Mucosa of rectum (tissue), 2 donors: ENCODE results near the gene MSH5.
A peak's percentile ranks its signal among the peaks of the same experiment; 100 is the strongest.

Experiments used
- H3K27ac ChIP-seq, 2 donors: one replicate each; pipeline ENCODE4 v1.7.0; 2013; ENCODE audit warnings: inconsistent platforms in 2 of 2, low read depth in 2 of 2, low read length in 2 of 2
- H3K27me3 ChIP-seq, 2 donors: one replicate each; pipeline ENCODE4 v1.7.0; 2013; ENCODE audit warnings: low read length in 2 of 2; ENCODE audit not compliant: control insufficient read depth in 2 of 2, insufficient read depth in 2 of 2
- H3K36me3 ChIP-seq, 2 donors: one replicate each; pipeline ENCODE4 v1.7.0; 2013; ENCODE audit warnings: low read length in 2 of 2; ENCODE audit not compliant: control insufficient read depth in 2 of 2, insufficient read depth in 2 of 2
- H3K4me1 ChIP-seq, 2 donors: one replicate each; pipeline ENCODE4 v1.7.0; 2013; ENCODE audit warnings: low read length in 2 of 2, mild to moderate bottlenecking in 1 of 2; ENCODE audit not compliant: control insufficient read depth in 2 of 2, insufficient read depth in 2 of 2
- H3K4me3 ChIP-seq, 2 donors: one replicate each; pipeline ENCODE4 v1.7.0; 2013; ENCODE audit warnings: low read length in 2 of 2
- H3K9ac ChIP-seq, 2 donors: one replicate each; pipeline ENCODE4 v1.7.0; 2013; ENCODE audit warnings: low read length in 2 of 2, low read depth in 1 of 2, mild to moderate bottlenecking in 1 of 2
- H3K9me3 ChIP-seq, 2 donors: one replicate each; pipeline ENCODE4 v1.7.0; 2013; ENCODE audit warnings: low read length in 2 of 2; ENCODE audit not compliant: control insufficient read depth in 2 of 2
- donor health status: healthy.
- donor health status: Normal muscosa, but diverticular disease.

The MSH5 gene

DNA sequence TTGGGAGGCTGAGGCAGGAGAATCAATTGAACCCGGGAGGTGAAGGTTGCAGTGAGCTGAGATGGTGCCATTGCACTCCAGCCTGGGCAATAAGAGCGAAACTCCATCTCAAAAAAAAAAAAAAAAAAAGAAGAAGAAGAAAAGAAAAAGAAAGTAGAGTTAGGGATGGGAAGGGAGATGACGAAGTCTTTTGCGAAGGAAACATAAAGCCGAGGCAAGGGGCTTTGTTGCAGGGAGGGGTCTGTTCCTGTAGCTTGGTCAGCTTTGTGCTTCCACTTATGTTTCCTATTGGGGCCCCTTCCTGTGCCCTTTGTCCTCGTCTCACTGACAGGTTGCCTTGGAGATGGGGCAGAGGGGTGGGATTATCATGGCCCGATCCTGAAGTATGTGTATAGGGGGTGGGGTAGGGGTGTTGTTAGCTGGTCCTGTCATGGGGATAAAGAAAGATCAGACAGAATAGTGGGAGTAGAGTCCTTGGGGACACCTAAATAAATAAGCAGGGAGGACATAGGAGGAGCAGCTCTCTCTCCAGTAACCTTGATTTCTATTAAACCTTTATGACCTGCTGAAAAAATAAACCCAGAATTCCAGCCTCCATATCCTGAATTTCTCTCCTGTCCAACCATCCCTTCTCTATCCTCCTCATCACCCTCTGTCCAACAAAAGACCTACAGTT is 2.4 kb upstream of the MSH5 start:
- no peaks in the 10 kb centered on the region for H3K9me3 ChIP-seq
- no peaks in the 10 kb centered on the region for H3K27me3 ChIP-seq
- H3K27ac ChIP-seq, result peak overlapping the region; percentile 96 to 97
- H3K4me3 ChIP-seq, result peak overlapping the region; percentile 2 to 87
- H3K4me1 ChIP-seq, result peaks cover 44 to 46% of the 10 kb centered on the region in 2 donors
- peak overlapping the region; percentile 54 to 72 for H3K9ac ChIP-seq
- peaks cover 16 to 23% of the 10 kb centered on the region in 2 donors for H3K36me3 ChIP-seq

DNA sequence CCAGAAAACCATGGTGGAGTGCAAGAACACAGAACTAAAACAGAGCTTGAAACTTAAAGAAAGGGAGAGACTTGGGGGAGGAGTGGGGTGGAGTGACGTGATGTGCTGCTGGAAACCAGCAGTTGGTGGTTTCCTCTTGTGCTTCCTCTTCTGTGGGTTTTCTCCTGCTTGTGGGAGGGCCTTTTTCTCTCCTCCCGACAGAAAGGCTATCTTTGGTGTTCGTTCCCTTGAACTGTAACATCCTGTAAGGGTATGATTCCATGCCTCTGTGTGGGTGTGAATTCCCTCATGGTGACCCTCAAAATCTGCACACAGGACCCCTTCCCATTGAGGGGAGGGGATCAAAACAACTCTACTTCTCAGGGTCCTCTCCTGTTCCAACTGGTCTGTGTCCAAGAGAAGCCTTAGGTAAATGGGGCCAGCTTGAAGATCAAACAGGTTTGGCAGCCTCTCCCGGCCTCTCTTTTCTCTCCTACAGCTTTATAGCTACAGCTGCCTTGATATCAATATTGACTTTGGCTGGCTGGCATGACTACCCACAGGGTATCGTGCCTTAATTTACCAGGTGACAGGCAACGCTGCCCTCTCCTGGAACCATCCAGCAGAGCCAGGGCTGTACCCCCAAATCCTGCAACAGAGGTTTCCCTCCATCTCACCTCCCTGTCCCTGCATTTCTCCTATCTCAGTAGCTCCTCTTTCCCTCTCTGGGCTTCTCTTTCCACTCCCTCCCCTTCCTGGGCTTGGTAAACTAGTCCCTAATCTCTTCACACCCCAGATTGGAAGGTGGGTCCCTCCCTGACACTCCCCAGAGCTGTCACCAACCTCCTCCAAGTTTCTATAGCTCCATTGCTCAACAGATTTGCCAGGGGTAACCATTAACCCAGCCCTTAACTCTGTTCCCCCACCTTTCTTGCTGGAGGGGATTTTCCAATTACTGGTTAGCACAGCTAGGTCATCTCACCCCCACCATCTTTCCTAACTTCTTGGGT is 1.5 kb upstream of the MSH5 start:
- peak overlapping the region; percentile 2 to 87 for H3K4me3 ChIP-seq

DNA sequence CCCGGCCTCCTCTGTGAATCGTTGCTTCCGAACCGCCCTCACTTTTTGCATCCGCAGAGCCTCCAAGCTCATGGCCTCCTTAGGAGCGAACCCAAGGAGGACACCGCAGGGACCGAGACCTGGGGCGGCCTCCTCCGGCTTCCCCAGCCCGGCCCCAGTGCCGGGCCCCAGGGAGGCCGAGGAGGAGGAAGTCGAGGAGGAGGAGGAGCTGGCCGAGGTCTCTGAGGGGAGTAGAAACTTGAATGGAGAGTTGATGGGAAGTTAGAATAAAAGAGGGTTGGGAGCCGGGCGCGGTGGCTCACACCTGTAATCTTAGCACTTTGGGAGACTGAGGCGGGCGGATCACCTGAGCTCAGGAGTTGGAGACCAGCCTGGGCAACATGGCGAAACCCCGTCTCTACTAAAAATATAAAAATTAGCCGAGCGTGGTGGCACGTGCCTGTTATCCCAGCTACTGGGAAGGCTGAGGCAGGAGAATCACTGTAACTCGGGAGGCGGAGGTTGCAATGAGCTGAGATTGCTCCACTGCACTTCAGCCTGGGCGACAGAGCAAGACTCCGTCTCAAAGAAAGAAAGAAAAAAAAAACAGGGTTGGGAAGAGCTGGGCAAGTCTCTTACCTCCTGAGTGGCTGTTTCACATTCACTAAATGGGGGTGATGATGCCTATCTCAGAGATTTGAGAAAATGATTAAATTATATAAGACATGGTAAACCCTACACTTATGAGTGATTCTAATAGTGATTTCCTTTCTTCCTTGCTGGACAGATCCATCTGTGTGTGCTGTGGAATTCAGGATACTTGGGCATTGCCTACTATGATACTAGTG is 805 bp downstream of the MSH5 start:
- no peaks in the 10 kb centered on the region for H3K9me3 ChIP-seq
- peak overlapping the region; percentile 90 to 97 for H3K27ac ChIP-seq
- no peaks in the 10 kb centered on the region for H3K27me3 ChIP-seq
- H3K9ac ChIP-seq, result peak overlapping the region; percentile 85 to 89
- peaks cover 30 to 33% of the 10 kb centered on the region in 2 donors for H3K4me1 ChIP-seq
- peaks cover 0 to 18% of the 10 kb centered on the region in 2 donors for H3K36me3 ChIP-seq
- H3K4me3 ChIP-seq, result peak overlapping the region; percentile 81 to 87

More for the DNA sequence above, 1.5 kb upstream of the MSH5 start:
- Histone ChIP-seq H3K27ac (peak overlapping the region; percentile 96 to 97), H3K9ac (peak overlapping the region; percentile 54 to 72), H3K36me3 (peaks cover 11 to 23% of the 10 kb centered on the region in 2 donors), H3K4me1 (peaks cover 44 to 46% of the 10 kb centered on the region in 2 donors), H3K27me3 (no peaks in the 10 kb centered on the region), H3K9me3 (no peaks in the 10 kb centered on the region)

DNA sequence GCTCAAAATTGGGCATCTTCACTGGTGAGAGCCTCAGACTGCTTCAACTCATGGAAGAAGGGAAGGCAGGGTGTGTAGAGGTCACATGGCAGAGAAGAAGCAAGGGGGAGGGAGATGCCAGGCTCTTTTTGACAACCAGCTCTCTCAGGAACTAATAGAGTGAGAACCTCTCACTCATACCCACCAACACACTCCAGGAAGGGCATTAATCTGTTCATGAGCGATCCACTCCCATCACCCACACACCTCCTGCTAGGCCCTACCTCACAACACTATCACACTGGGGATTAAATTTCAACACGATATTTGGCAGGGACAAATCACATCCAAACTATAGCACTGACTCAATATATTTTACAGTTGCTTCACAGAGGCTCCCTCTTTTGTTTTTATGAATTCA is 2.0 kb downstream of the MSH5 start:
- H3K27ac ChIP-seq, result no peak overlapping the region
- H3K4me3 ChIP-seq, result no peak overlapping the region
- H3K9me3 ChIP-seq, result no peaks in the 10 kb centered on the region
- H3K9ac ChIP-seq, result no peak overlapping the region
- no peaks in the 10 kb centered on the region for H3K27me3 ChIP-seq
- peaks cover 28 to 29% of the 10 kb centered on the region in 2 donors for H3K4me1 ChIP-seq
- H3K36me3 ChIP-seq, result peaks cover 0 to 18% of the 10 kb centered on the region in 2 donors

DNA sequence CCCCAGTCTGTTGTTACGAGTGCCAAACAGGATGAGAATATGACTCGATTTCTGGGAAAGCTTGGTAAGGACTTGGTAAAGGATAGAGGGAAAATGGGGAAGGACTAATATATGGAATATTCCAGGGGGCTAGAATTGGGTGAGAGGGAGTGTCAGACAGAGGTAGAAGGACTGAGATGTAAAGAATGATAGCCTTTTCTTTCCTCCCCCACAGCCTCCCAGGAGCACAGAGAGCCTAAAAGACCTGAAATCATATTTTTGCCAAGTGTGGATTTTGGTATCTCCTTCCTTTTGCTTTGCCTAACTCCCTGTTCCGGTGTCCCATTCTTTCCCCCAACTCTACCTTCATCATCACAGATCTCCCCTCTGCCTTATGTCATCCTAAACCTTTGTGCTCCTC is 3.1 kb downstream of the MSH5 start:
- Histone ChIP-seq H3K27ac (no peak overlapping the region), H3K27me3 (no peaks in the 10 kb centered on the region), H3K4me1 (peaks cover 19 to 20% of the 10 kb centered on the region in 2 donors), H3K9ac (no peak overlapping the region), H3K9me3 (no peaks in the 10 kb centered on the region), H3K4me3 (no peak overlapping the region), H3K36me3 (peaks cover 0 to 24% of the 10 kb centered on the region in 2 donors)

DNA sequence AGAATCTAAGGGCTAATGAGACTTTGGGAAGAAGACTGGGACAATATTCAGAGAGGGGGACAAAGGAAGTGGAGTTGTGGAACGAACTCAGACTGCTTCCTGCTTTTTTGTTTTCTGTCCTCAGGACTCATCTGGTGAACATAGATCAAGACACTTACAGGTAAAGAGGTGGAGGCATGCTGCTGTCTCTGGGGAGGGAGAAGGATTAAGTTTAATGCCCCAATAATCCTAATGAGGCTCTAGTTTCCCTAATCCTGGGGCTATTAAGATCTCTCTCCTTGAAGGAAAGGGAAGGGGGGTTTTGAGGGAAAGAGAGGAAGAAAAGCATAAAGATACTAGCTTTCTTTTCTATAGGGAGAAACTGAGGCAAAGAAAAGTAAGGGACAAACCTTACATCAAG is 4.6 kb downstream of the MSH5 start:
- Histone ChIP-seq H3K4me3 (no peak overlapping the region), H3K36me3 (peaks cover 0 to 24% of the 10 kb centered on the region in 2 donors), H3K27me3 (no peaks in the 10 kb centered on the region), H3K4me1 (peaks cover 5% of the 10 kb centered on the region in 2 donors), H3K9me3 (no peaks in the 10 kb centered on the region), H3K9ac (no peak overlapping the region), H3K27ac (no peak overlapping the region)

DNA sequence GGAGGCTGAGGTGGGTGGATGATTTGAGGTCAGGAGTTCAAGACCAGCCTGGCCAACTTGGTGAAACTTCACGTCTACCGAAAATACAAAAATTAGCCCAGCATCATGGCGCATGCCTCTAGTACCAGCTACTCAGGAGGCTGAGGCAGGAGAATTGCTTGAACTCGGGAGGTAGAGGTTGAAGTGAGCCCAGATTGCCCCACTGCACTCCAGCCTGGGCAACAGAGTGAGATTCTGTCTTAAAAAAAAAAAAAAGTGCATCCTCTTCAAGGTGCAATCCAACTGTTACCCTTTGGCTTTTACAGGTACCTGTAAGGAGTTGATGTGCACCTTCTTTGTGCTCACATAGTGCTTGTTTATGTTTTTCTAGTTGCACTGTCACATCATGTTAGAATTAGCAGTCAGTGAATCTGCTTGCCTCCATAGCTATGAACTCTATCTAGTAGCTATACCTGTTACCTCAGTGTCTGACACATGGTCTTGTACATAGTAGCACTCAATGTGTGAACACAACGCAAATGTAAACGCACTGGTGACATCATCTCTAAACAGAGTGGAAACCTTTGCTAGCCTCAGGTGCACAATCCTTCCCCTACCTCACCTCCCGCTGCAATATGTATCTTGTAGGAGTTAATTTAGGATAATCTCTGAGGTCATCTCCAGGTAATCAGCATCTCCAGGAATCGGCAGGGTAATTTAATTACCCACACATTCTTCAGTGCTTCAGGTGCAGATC is 9.7 kb downstream of the MSH5 start:
- no peak overlapping the region for H3K27ac ChIP-seq

DNA sequence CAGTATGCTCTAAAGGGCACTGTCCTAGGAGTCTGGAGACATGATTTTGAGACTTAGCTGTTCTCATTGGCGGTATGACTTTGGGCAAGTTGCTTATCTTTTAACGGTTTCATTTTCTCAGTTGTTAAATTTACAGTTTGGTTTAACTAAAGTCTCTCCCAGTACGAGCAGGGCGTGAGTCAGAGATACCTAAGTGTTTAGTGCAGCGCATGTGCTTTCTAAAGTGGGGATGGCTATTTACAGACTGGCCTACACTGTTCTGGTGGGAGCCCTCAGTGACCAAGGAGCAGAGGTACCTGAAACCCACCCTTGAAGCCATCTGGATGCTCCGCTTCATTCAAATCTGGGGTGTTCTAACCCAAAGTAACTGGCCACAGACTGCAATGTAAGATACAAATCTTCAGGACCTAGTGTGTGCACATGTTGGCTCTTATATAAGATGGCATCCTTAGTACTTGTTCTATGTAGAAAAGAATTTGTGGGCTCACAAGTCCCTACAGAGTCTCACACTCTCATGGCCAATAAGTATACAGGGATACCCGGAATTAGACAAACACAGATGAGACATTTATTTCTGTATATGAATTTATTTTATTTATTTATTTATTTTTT is 10.7 kb downstream of the MSH5 start:
- no peak overlapping the region for H3K4me3 ChIP-seq
- no peaks in the 10 kb centered on the region for H3K9me3 ChIP-seq
- H3K9ac ChIP-seq, result no peak overlapping the region
- no peaks in the 10 kb centered on the region for H3K4me1 ChIP-seq
- no peaks in the 10 kb centered on the region for H3K27me3 ChIP-seq
- H3K27ac ChIP-seq, result no peak overlapping the region
- H3K36me3 ChIP-seq, result peaks cover 0 to 6% of the 10 kb centered on the region in 2 donors

More for the DNA sequence above, 9.7 kb downstream of the MSH5 start:
- no peak overlapping the region for H3K4me3 ChIP-seq
- H3K9ac ChIP-seq, result no peak overlapping the region
- H3K27me3 ChIP-seq, result no peaks in the 10 kb centered on the region
- H3K9me3 ChIP-seq, result no peaks in the 10 kb centered on the region
- H3K36me3 ChIP-seq, result peaks cover 0 to 6% of the 10 kb centered on the region in 2 donors
- no peaks in the 10 kb centered on the region for H3K4me1 ChIP-seq

DNA sequence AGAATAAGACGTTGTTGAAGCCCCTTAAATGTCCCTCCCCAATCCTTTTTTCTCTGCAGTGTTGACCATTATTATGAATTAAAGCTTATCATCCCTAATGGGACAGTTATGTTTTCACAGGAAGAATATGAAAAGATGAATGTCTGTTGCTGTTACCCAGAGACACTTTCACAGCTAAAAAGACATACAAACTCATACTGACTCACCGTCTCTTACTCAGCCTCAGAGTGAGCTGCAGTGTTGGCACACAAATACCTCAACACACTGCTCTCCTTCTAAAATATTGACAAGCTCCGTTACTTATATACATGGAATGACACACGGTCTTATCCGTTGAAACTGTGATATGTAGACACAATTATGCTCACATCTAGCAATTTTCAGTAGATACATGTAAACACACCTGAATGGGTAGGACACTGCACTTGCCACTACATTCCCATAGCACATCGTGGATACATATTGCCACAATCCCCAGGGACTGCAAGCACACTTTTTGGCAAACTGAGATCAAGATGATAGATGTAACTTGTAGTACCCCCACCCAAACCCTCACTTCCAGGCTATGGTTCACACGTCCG is 13.0 kb downstream of the MSH5 start:
- Histone ChIP-seq H3K36me3 (no peaks in the 10 kb centered on the region), H3K9ac (no peak overlapping the region), H3K4me1 (no peaks in the 10 kb centered on the region), H3K27me3 (no peaks in the 10 kb centered on the region), H3K27ac (no peak overlapping the region), H3K4me3 (no peak overlapping the region), H3K9me3 (no peaks in the 10 kb centered on the region)
